Tongue (tissue), 3 donors: ENCODE measurements around the gene TRIP4. TPM values are rescaled to one million over a fixed set of nuclear protein-coding genes. Genes with fewer than 3 reads are reported as not detected.
"Not testable (repeated sequence)": the region's sequence is repeated elsewhere in the genome, so short reads cannot be mapped to it uniquely, and the experiment has no call there.

Source experiments
- DNase-seq: peaks from one replicate; pipeline ENCODE4 v3.0.0-alpha.2; 2015
- small RNA-seq: library from RNA; depleted of rRNA; stranded (forward); fragments of <200 nt; gene quantifications from one replicate; pipeline ENCODE3, GENCODE V24; 2014; ENCODE audit warnings: low replicate concordance
- total RNA-seq: library from RNA; depleted of rRNA; stranded (reverse); fragments of >200 nt; gene quantifications from one replicate; pipeline ENCODE4 v1.2.3, GENCODE V29; 2014

TRIP4 gene
- total RNA-seq, 1 donor from 2014 or later = 16.6 TPM

DNA sequence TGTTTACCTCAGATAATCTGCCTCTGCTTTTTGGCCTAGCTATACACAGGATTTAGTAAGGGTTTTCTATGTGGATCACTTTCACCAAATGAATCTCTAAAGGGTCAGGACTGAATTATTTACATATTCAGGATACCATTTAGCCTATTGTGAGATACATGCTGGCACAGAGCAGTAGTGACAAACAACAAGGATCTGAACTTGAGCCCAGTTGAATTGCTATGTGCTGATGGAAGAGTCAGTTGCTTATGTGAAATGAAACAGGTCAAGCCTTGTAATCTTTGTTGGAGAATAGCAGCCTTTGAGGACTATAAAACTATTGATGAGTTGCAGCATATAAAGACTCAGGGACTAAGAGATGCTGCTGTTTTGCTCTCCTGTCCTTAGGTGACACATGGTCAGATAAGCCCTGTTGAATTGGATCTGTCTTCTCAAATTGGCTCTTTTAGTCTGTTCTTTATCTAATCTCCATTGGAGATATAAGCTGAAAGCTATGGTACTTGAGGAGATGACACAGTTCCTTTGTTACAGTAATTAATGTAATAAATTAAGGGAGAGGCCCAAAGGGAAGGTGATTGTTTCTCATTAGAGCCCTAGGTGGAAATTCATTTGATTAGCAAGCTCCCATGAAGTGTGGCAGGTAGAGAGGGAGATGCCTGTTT is 103.1 kb downstream of the TRIP4 start:
- no peak for DNase-seq

- no peak for DNase-seq
Measured at GRCh38 chr15:64493641-64494040, 106.0 kb downstream of the TRIP4 start.

DNA sequence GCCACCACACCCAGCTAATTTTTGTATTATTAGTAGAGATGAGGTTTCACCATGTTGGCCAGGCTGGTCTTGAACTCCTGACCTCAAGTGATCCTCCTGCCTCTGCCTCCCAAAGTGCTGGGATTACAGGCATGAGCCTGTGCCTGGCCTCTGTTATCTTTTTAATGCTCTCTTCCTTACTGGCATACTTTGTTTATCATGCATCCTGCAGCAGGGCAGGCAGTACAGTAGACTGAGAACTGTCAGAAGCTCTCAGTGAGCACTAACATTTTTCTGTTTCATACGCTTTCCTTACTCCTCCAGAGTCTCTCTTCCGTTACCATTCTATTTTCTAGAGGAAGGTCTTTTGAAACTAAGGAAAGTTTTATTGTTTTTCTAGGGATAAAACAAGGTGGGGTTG is 108.3 kb downstream of the TRIP4 start:
- not testable (repeated sequence) for DNase-seq

- no peak for DNase-seq
Measured at GRCh38 chr15:64500695-64501395, 113.2 kb downstream of the TRIP4 start.

DNA sequence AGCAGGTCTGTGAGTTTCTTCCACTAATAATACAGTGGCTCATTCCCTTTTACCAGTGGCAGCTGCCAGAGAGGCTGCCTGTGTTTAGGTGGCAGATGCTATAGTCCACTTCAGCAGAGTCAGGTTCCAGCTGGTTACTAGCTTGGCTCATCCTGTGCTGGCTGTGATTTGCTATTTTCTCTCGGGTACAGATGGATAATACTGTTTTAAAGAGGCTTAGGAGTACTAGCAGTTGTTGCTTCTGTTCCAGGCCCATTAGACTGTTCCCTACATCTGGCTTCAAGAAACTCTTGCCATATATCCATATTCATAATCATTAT is 113.7 kb downstream of the TRIP4 start:
- peak; percentile 74 for DNase-seq

DNA sequence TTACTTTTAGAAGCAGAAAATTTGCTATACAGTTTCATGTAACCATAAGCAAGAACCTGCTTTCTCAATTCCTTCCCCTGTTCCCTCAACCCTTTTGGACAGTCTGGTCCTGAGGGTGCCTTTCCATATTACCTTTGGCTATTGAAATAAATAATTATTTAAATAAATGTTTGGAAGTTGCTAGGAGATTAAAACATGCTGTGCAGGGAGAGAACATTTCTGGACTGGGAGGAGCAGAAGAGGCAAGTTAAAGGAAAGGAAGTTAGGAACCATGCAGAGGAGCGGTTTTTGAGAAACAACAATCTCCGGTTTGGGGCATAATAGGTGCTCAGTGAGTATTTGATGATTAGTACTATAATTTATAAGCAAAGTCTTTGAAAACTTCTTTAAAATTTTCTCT is 114.5 kb downstream of the TRIP4 start:
- no peak for DNase-seq

DNA sequence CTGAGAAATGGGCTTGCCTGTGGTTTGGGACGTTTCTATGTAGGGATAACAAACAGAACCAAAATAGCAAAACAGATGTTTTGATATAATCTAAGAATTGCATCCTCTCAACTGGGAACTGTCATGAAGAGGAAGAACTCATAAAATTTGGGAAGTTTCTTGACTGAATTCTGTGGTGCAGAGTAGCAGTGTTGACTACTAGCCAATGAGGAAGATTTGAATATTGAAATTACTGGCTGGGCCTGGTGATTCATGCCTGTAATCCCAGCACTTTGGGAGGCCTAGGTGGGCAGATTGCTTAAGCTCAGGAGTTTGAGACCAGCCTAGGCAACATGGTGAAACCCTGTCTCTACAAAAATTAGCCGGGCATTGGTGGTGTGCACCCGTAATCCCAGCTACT is 114.9 kb downstream of the TRIP4 start:
- DNase-seq = no peak

DNA sequence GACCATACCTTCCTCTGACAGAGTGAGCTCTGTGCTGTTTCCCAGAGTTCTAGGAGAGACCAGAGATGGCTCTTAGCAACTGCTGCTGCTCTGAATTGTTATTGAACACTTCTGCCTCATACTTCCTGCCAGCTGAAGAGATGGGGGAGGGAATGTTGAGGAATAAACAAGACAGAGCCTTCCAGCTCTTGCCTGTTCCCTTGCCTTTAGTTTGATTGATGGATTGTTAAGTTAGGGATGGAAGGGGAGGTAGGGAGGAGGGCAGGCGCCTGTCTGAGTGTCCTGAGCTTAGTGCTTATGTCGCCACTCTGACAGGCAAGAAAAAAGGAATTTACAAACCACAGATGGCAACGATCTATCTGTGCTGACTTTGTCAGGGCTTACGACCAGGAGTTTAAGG is 115.6 kb downstream of the TRIP4 start:
- DNase-seq = peak; percentile 64

DNA sequence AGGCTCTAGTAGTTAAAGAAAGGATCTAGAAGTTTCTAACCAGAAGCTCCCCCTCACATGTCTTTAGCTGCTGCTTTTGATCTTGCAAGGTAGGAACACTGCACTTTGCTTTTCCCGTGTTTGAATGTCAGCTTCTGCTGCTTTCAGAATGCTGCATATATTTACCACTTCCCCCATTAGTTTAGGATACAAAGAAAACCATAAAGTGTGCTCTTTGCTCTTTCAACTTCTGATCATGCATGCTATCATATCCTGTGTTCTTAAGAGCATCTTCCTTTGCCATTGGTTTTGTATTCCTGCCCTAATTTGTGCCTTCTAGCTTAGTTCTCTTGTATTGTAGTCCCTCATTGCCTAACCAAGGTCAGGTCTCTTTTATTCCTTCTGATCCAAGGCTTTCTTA is 116.0 kb downstream of the TRIP4 start:
- DNase-seq = no peak

Small RNA genes within 50 kb of the gene (small RNA-seq; reads per million reads assigned to genes)
- gene RF00019 (not detected), gene RF00554 (not detected)

Other genes starting within 250 kb of the TRIP4 start
- 1.7 TPM for gene SNX22, start 236.1 kb upstream of the TRIP4 start, total RNA-seq
- 177 TPM for gene PPIB, start 224.8 kb upstream of the TRIP4 start, total RNA-seq
- gene CSNK1G1, start 31.7 kb upstream of the TRIP4 start, total RNA-seq = 18.8 TPM
- gene PCLAF, start 6.4 kb upstream of the TRIP4 start, total RNA-seq = 12.0 TPM
- 19.6 TPM for gene ZNF609, start 72.7 kb downstream of the TRIP4 start, total RNA-seq